K562 (cell line): ENCODE data around the gene ITSN1. TPM values are rescaled to one million over a fixed set of nuclear protein-coding genes. Genes with fewer than 3 reads are reported as not detected.

Experiments
- ARNT ChIP-seq, 2 experiments: fragments of 450-650 bp; IDR thresholded peaks; 2 replicates each; pipeline ENCODE4 v1.6.1; 2016; ENCODE audit warnings: mild to moderate bottlenecking in 1 of 2
- BACH1 ChIP-seq: fragments of 200-800 bp; sonication (Bioruptor generic); IDR thresholded peaks from 2 replicates; pipeline ENCODE4 v1.6.1; 2016; ENCODE audit warnings: missing genetic modification characterization, missing compliant biosample characterization
- CREM ChIP-seq: IDR thresholded peaks from 2 replicates; pipeline ENCODE4 v1.6.1; 2014; ENCODE audit warnings: antibody characterized with exemption, low read depth
- FOSL1 ChIP-seq: fragments of 200-800 bp; sonication (Bioruptor generic); conservative IDR thresholded peaks from 2 replicates; pipeline ENCODE4 v1.6.1; 2016; ENCODE audit warnings: missing genetic modification characterization, missing compliant biosample characterization
- GATA2 ChIP-seq: sonication (generic); formaldehyde crosslinking; IDR thresholded peaks from 2 replicates; pipeline ENCODE4 v1.4.0; 2020; ENCODE audit warnings: mild to moderate bottlenecking, missing genetic modification reagents
- HMGN3 ChIP-seq: IDR thresholded peaks from 2 replicates; pipeline ENCODE4 v1.6.1; 2011; ENCODE audit warnings: borderline replicate concordance, low read depth, mild to moderate bottlenecking, mixed read lengths, low read length; ENCODE audit not compliant: insufficient read length; ENCODE audit errors: extremely low read depth
- HNRNPH1 ChIP-seq: fragments of 200-400 bp; formaldehyde crosslinking; optimal IDR thresholded peaks from 2 replicates; pipeline ENCODE3; 2017; ENCODE audit warnings: low read depth, mild to moderate bottlenecking, low read length, moderate library complexity
- IFI16 ChIP-seq: fragments of 250-450 bp; sonication (Bioruptor Pico); IDR thresholded peaks from 2 replicates; pipeline ENCODE4 v2.1.2; 2022; ENCODE audit warnings: mild to moderate bottlenecking, inconsistent platforms
- NCOA6 ChIP-seq: fragments of 450-650 bp; IDR thresholded peaks from 2 replicates; pipeline ENCODE4 v1.6.1; 2017; ENCODE audit warnings: mild to moderate bottlenecking
- TOE1 ChIP-seq, 2 experiments: fragments of 450-650 bp in 1 of 2; sonication (generic) in 1 of 2; formaldehyde crosslinking in 1 of 2; IDR thresholded peaks; 2 replicates each; pipeline versions ENCODE4 v1.7.1 to v1.8.0; 2016 to 2022; ENCODE audit warnings: borderline replicate concordance in 2 of 2, mild to moderate bottlenecking in 2 of 2, antibody characterized with exemption in 1 of 2, inconsistent platforms in 1 of 2, low read depth in 1 of 2, missing genetic modification reagents in 1 of 2, moderate library complexity in 1 of 2
- VEZF1 ChIP-seq: fragments of 200-800 bp; sonication (Bioruptor generic); IDR thresholded peaks from 2 replicates; pipeline ENCODE4 v1.6.1; 2017; ENCODE audit warnings: missing genetic modification characterization, missing compliant biosample characterization
- ZBED1 ChIP-seq: IDR thresholded peaks from 2 replicates; pipeline ENCODE4 v1.6.1; 2014
- ZNF436 ChIP-seq: fragments of 250-450, 450-650 bp; sonication (Bioruptor Pico); formaldehyde crosslinking; IDR thresholded peaks from 2 replicates; pipeline ENCODE4 v1.7.0; 2020; ENCODE audit warnings: mild to moderate bottlenecking
- ZNF445 ChIP-seq: fragments of 250-450 bp; sonication (Bioruptor Pico); IDR thresholded peaks from 2 replicates; pipeline ENCODE4 v1.4.0; 2020; ENCODE audit warnings: low read depth, mild to moderate bottlenecking, moderate library complexity
- ZNF695 ChIP-seq: fragments of 450-650 bp; formaldehyde crosslinking; IDR thresholded peaks from 2 replicates; pipeline ENCODE4 v1.4.0; 2020; ENCODE audit warnings: mild to moderate bottlenecking, moderate library complexity
- polyA plus RNA-seq, 8 experiments: library from polyadenylated mRNA; depleted of rRNA in 4 of 8; stranded (reverse) in 5 of 8; unstranded in 3 of 8; fragments of >200 nt; fragmentation: Nextera tagmentation in 2 of 8; fragmentation: Illumina TruSeq in 1 of 8; extraction: Ambion mirVana in 2 of 8; extraction: Trizol in 1 of 8; gene quantifications; 2 replicates each; pipeline versions ENCODE4 v1.2.1 to v1.2.3, GENCODE V29; 2011 to 2014; ENCODE audit warnings: inconsistent platforms in 1 of 8, missing spikeins in 1 of 8
- total RNA-seq, 7 experiments: library from RNA; depleted of rRNA in 6 of 7; stranded (reverse); fragments of >200 nt in 6 of 7; fragmentation: Illumina TruSeq in 2 of 7; extraction: Trizol in 2 of 7; gene quantifications; 2 replicates each; pipeline versions ENCODE4 v1.2.1 to v1.2.3, GENCODE V29; 2011 to 2021; ENCODE audit warnings: low replicate concordance in 1 of 7
- TF ChIP-seq, protein P1 (sequence below): sonication (generic); formaldehyde crosslinking; IDR thresholded peaks from 2 replicates; pipeline ENCODE4 v1.8.0; 2023; ENCODE audit warnings: missing genetic modification reagents, mild to moderate bottlenecking, borderline replicate concordance
- TF ChIP-seq, protein P2 (sequence below), 2 experiments: fragments of 450-650 bp; IDR thresholded peaks; 2 replicates each; pipeline ENCODE4 v1.6.1; 2016
- TF ChIP-seq, protein P3 (sequence below): sonication (generic); formaldehyde crosslinking; IDR thresholded peaks from 2 replicates; pipeline ENCODE4 v1.8.0; 2022; ENCODE audit warnings: missing genetic modification reagents, mild to moderate bottlenecking, moderate library complexity, borderline replicate concordance

The ITSN1 gene
- total and polyA plus RNA-seq, 9 of the 15 experiments (the other 6 are each of a cell fraction or from before 2014, with no cell fraction given) = 1.1 to 12.6 (median 4.8) TPM

DNA sequence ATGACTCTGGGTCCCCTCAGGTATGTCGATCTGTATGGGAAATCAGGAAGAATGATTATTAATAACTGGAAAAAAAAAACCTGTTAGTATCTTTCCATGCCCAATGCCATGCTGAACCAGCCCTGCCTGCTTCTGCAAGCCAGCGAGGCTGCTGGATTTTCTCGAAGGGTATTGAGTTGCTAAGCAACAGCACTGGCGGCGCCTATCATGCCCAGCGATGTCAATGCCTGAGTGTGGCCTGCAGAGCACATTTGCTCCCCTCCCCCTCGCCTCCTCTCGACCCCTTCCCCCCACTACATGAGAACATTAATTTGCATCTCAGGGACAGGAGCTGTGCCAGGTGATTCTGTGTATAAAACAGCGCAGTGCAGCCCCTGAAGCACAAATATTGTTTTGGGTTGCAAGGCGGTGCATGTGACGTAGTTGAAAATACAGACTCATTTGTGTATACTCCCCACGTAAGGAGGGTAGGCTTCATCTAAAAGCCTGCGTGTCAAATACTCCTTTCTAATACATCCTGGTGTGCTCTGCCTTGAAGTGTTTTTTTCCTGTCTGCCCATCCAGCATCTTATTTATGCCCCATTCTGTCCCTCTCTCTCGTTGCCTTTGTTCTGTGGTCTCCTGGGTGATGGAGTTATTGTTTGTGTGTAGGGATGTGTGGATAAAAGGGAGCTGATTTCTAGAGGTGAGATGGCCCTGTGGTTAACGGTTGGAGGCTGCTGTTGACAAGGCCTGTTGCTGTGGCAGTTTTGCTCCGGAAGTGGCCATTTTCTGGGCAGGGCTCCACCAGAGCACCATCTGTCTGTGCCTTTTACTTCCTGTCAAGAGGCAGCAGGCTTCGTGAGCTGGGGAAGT lies 306.0 kb downstream of the ITSN1 start (continued):
- TF ChIP-seq NCOA6 (no peak), ZNF436 (CRISPR knock-in tag) (no peak), GATA2 (CRISPR knock-in tag) (no peak), ZBED1 (no peak), TOE1 (IDR thresholded peaks at IDR 0.05; ENCODE audit: borderline replicate concordance) (0 out of 2 replicates have a peak, but pooled peaks have one; percentile 17), TOE1 (CRISPR knock-in tag; IDR thresholded peaks at IDR 0.05; ENCODE audit: borderline replicate concordance, low read depth) (no peak), FOSL1 (tag) (peak; percentile 91), HMGN3 (no peak), VEZF1 (no peak), HNRNPH1 (no peak), ZNF695 (CRISPR knock-in tag) (no peak), ARNT (IDR thresholded peaks at IDR 0.05) (no peak), IFI16 (CRISPR knock-in tag) (no peak), CREM (no peak), BACH1 (peak; percentile 20; the same call in 1 of the 2 replicates), ZNF445 (CRISPR knock-in tag) (no peak)
- TF ChIP-seq, protein P1, sequence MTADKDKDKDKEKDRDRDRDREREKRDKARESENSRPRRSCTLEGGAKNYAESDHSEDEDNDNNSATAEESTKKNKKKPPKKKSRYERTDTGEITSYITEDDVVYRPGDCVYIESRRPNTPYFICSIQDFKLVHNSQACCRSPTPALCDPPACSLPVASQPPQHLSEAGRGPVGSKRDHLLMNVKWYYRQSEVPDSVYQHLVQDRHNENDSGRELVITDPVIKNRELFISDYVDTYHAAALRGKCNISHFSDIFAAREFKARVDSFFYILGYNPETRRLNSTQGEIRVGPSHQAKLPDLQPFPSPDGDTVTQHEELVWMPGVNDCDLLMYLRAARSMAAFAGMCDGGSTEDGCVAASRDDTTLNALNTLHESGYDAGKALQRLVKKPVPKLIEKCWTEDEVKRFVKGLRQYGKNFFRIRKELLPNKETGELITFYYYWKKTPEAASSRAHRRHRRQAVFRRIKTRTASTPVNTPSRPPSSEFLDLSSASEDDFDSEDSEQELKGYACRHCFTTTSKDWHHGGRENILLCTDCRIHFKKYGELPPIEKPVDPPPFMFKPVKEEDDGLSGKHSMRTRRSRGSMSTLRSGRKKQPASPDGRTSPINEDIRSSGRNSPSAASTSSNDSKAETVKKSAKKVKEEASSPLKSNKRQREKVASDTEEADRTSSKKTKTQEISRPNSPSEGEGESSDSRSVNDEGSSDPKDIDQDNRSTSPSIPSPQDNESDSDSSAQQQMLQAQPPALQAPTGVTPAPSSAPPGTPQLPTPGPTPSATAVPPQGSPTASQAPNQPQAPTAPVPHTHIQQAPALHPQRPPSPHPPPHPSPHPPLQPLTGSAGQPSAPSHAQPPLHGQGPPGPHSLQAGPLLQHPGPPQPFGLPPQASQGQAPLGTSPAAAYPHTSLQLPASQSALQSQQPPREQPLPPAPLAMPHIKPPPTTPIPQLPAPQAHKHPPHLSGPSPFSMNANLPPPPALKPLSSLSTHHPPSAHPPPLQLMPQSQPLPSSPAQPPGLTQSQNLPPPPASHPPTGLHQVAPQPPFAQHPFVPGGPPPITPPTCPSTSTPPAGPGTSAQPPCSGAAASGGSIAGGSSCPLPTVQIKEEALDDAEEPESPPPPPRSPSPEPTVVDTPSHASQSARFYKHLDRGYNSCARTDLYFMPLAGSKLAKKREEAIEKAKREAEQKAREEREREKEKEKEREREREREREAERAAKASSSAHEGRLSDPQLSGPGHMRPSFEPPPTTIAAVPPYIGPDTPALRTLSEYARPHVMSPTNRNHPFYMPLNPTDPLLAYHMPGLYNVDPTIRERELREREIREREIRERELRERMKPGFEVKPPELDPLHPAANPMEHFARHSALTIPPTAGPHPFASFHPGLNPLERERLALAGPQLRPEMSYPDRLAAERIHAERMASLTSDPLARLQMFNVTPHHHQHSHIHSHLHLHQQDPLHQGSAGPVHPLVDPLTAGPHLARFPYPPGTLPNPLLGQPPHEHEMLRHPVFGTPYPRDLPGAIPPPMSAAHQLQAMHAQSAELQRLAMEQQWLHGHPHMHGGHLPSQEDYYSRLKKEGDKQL (CRISPR knock-in tag) = no peak
- TF ChIP-seq, protein P2, sequence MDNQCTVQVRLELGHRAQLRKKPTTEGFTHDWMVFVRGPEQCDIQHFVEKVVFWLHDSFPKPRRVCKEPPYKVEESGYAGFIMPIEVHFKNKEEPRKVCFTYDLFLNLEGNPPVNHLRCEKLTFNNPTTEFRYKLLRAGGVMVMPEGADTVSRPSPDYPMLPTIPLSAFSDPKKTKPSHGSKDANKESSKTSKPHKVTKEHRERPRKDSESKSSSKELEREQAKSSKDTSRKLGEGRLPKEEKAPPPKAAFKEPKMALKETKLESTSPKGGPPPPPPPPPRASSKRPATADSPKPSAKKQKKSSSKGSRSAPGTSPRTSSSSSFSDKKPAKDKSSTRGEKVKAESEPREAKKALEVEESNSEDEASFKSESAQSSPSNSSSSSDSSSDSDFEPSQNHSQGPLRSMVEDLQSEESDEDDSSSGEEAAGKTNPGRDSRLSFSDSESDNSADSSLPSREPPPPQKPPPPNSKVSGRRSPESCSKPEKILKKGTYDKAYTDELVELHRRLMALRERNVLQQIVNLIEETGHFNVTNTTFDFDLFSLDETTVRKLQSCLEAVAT (IDR thresholded peaks at IDR 0.05) = 0 out of 4 replicates have a peak, but pooled peaks of 1 of the 2 experiments have one; percentile 47
- TF ChIP-seq, protein P3, sequence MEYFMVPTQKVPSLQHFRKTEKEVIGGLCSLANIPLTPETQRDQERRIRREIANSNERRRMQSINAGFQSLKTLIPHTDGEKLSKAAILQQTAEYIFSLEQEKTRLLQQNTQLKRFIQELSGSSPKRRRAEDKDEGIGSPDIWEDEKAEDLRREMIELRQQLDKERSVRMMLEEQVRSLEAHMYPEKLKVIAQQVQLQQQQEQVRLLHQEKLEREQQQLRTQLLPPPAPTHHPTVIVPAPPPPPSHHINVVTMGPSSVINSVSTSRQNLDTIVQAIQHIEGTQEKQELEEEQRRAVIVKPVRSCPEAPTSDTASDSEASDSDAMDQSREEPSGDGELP (CRISPR knock-in tag) = no peak
